OCI-LY3 (cell line): ENCODE measurements around the gene POU2AF2.

Experiments used
- CTCF ChIP-seq: fragments of 200-600, 300-600 bp; sonication (generic); IDR thresholded peaks from 2 replicates; pipeline ENCODE4 v1.5.1; 2014; ENCODE audit warnings: antibody characterized with exemption, low read length, low read depth
- EZH2phosphoT487 ChIP-seq: fragments of 200-600 bp; shearing (Covaris generic); IDR thresholded peaks from 2 replicates; pipeline ENCODE4 v1.6.1; 2018; ENCODE audit warnings: antibody characterized with exemption, mixed run types, low read depth

DNA sequence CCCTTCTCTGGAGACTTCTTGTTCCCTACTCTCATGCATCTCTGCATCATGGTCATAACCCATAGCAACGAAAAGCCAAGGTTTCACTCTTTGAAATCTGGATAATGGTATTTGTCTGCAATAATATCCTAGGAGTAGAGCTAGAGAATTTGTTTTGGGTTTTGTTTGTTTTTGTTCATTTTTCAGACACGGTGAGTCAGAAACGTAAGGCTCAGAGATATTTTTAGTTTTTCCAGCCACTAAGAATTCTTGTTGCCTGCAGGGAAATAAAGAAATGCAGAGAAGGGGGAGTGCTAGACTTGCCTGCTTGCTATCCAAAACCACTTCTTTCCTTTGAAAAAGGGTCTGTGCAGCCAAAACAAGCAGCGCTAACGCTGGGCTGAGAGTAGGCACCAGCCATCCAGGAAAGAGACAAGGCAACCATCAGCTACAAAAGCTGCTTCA is 78.8 kb downstream of the POU2AF2 start:
- no peak for TF ChIP-seq CTCF
- no peak for TF ChIP-seq EZH2phosphoT487
